22Rv1 (cell line): ENCODE data around the gene DAGLA.
"Not testable (repeated sequence)": the region's sequence is repeated elsewhere in the genome, so short reads cannot be mapped to it uniquely, and the experiment has no call there.

Source experiments
- H3K27ac ChIP-seq: fragments of 450-650 bp; 2 replicates; pipeline ENCODE4 v1.5.1; 2017
- CTCF ChIP-seq: fragments of 450-650 bp; IDR thresholded peaks from 2 replicates; pipeline ENCODE4 v1.5.1; 2017; ENCODE audit warnings: mild to moderate bottlenecking
- ZFX ChIP-seq: fragments of 450-650 bp; IDR thresholded peaks from 2 replicates; pipeline ENCODE4 v1.6.1; 2017; ENCODE audit warnings: antibody characterized with exemption, borderline replicate concordance

DAGLA gene

GRCh38 chr11:61670626-61671025, 9.6 kb upstream of the DAGLA start:
- no peak overlapping the region for H3K27ac ChIP-seq
- TF ChIP-seq ZFX (no peak), CTCF (no peak)

GRCh38 chr11:61671527-61671926, 8.7 kb upstream of the DAGLA start:
- TF ChIP-seq ZFX (no peak), CTCF (peak; percentile 46)
- no peak overlapping the region for H3K27ac ChIP-seq

DNA sequence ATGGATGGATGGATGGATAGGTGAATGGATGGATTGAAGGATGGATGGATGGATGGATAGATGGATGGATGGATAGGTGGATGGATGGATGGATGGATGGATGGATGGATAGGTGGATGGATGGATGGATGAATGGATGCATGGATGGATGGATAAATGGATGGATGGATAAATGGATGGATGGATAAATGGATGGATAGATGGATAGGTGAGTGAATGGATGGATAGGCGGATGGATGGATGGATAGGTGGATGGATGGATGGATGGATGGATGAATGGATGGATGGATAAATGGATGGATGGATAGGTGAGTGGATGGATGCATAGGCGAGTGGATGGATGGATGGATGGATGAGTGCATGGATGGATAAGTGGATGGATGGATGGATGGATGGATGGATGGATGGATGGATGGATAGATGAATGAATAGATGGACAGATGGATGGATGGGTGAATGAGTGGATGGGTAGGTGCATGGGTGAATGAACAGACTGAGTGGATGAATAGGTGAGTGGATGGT, 6.2 kb upstream of the DAGLA start:
- not testable (repeated sequence) for H3K27ac ChIP-seq

DNA sequence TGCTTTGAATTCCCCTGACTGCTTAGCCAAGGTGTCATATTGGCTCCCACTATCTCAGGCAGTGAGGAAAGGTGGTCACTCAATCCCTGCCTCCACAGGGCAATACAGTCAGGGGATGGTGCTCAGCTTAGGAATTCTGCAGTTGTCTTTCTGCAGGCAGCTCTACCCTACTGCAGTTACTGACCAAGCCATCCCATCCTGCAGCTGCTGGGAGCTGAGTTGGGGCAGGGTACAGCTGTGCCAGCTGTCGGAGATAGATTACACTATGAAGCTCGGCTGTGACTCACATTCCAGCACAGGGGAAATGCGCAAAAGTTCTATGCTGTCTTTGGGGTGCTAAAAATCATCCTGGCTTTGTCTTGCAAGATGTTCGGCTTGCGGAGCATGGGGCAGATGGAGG, 4.4 kb upstream of the DAGLA start:
- TF ChIP-seq ZFX = no peak
- no peak for TF ChIP-seq CTCF
- no peak overlapping the region for H3K27ac ChIP-seq

DNA sequence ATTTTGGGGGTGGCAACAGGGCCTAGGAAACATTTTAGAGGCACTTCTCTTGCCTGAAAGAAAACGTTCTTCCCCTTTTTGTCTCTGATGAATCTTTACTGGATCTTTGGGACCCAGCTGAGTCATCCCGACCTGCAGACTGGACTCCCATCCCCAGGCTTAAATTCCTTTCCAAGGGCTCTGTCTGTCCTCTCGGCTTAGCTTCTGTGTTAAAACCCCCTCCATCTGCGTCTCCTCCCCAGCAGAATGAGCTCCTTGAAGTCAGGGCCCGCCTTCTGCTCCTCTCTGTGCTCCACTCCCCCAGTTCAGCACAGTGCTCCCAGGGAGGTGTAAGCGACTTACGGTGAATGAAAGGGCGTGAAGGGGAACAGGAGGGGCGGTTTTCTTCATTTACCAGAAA, 895 bp upstream of the DAGLA start:
- no peak for TF ChIP-seq CTCF
- no peak for TF ChIP-seq ZFX
- H3K27ac ChIP-seq = no peak overlapping the region

DNA sequence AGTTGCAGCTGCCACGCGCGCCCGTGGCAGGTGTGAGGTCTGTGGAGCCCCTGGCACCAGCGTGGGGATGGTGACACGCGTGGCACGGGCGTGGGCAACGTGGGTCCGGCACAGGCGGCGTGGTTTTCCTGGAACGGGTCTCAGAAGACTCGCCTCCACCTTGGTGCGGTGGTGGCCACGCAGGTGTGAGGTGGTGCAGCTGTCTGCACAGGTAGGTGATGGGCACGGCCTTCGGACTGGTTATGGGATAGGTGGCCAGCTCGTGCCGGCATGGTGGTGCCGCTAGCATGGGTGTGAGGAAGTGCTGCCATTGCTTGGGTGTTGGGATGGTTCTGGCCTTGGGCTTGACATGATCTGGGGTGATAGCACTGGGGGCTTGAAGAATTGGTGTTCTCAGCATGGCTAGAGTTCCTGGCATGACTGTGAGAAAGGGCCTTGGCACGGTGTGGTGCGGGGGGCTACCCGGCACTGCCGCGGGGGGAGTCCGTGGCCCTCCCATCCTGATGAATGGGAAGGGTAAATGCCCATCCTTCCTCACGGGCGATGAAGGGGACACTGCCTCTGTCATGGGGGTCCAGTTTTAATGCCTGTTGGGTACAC, 531 bp downstream of the DAGLA start:
- H3K27ac ChIP-seq = no peak overlapping the region

DNA sequence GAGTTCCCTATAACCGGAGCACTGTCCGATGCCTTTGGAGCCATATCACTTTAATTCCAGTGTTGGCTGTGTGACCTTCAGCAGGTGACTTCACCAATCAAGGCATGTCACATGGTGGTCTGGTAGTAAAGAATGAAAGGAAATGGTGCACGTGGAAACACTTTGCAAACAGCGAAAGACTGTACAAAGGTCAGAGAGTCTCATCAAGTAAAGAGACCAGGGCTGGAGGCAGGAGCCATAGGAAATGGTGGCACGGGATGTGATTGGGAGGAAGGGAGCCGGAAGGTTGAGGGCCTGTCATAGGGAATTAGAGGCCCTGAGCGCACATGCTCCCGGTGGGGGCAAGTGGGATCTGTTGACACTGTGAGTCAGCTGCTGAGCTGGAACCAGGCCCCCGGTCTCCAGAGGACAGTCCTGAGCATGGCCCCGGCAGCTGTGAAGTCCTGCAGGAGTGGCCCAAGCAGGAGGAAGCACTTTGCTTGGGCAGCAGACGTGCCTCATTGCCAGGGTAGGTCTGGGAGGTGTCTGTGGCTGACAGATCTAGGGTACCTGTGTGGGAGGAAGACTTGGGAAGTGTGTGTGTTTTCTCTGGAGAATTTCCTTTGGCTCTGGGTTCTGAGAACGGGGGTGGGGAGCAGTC, 2.0 kb downstream of the DAGLA start:
- H3K27ac ChIP-seq = no peak overlapping the region
- TF ChIP-seq CTCF (no peak), ZFX (no peak)

More for the DNA sequence above, 531 bp downstream of the DAGLA start:
- TF ChIP-seq ZFX (no peak), CTCF (no peak)
